Measurements from ENCODE around the gene GRHPR. TPM values are rescaled to one million over a fixed set of nuclear protein-coding genes. Genes with fewer than 3 reads are reported as not detected.
A peak's percentile ranks its signal among the peaks of the same experiment; 100 is the strongest.

Gene GRHPR
- total and polyA plus RNA-seq, 2 experiments from 2014 or later = 252 to 376 TPM

DNA sequence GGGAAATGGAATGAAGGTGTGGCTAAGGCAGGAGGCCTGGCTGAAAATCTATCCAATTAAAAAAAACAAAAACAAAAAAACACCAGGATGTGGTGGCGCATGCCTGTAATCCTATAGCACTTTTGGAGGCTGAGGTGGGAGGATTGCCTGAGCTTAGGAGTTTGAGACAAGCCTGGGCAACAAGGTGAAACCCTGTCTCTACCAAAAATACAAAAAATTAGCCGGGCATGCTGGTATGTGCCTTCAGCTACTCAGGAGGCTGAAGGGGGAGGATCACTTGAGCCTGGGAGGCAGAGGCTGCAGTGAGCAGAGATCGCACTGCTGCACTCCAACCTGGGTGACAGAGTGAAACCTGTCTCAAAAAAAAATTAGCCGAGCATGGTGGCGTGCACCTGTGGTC is 21.1 kb downstream of the GRHPR start:
- Histone ChIP-seq H3K9me3 (ENCODE audit: low read depth) (no peaks in the 10 kb centered on the region), H3K27ac (no peak overlapping the region), H3K27me3 (no peaks in the 10 kb centered on the region), H3K36me3 (peaks cover 20% of the 10 kb centered on the region), H3K4me3 (no peak overlapping the region), H3K4me1 (ENCODE audit: low read depth) (peaks cover 16% of the 10 kb centered on the region)
- TF ChIP-seq, protein P1, sequence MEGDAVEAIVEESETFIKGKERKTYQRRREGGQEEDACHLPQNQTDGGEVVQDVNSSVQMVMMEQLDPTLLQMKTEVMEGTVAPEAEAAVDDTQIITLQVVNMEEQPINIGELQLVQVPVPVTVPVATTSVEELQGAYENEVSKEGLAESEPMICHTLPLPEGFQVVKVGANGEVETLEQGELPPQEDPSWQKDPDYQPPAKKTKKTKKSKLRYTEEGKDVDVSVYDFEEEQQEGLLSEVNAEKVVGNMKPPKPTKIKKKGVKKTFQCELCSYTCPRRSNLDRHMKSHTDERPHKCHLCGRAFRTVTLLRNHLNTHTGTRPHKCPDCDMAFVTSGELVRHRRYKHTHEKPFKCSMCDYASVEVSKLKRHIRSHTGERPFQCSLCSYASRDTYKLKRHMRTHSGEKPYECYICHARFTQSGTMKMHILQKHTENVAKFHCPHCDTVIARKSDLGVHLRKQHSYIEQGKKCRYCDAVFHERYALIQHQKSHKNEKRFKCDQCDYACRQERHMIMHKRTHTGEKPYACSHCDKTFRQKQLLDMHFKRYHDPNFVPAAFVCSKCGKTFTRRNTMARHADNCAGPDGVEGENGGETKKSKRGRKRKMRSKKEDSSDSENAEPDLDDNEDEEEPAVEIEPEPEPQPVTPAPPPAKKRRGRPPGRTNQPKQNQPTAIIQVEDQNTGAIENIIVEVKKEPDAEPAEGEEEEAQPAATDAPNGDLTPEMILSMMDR (IDR thresholded peaks at IDR 0.05; ENCODE audit: low read depth, low read length) = no peak
- DNase-seq (ENCODE audit: low read depth in 1 of 2, low spot score in 1 of 2) = no peak

DNA sequence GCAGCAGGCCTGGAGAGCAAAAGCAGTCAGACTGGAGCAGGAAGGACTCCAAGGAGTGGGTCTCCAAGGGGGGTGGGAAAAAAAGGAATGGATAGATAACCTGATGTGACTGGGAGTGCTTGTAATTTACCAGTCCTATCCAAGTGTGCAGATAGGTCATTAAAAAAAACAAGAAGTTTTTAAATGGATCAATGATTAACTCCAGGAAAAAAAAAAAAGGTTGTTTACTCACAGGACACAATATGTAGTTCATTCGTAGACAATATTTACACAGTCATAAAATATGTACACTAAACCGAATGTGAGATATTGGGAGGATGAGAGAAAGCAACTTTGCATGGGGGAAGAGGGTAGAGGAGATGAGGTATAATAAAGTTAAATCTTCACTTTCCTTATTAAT is 22.4 kb downstream of the GRHPR start:
- TF ChIP-seq, protein P1 (IDR thresholded peaks at IDR 0.05; ENCODE audit: low read depth, low read length) = no peak
- Histone ChIP-seq H3K4me3 (no peak overlapping the region), H3K4me1 (ENCODE audit: low read depth) (peaks cover 8% of the 10 kb centered on the region), H3K9me3 (ENCODE audit: low read depth) (no peaks in the 10 kb centered on the region), H3K27ac (no peak overlapping the region), H3K27me3 (no peaks in the 10 kb centered on the region), H3K36me3 (peaks cover 13% of the 10 kb centered on the region)
- DNase-seq (ENCODE audit: low read depth in 1 of 2, low spot score in 1 of 2) = no peak

DNA sequence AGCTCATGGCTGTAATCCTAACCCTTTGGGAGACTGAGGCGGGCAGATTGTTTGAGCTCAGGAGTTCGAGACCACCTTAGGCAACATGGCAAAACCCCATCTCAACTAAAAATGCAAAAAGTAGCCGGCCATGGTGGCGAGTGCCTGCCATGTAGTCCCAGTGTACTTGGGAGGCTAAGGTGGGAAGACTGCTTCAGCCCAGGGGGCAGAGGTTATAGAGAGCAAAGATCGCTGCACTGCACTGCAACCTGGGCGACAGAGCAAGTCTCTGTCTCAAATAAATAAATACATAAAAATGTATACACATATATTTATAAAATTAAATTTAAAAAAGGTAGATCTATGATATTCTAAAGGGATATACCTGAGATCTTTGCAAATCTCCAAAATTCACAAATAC is 23.3 kb downstream of the GRHPR start:
- Histone ChIP-seq H3K27ac (no peak overlapping the region), H3K4me1 (ENCODE audit: low read depth) (peaks cover 4% of the 10 kb centered on the region), H3K27me3 (no peaks in the 10 kb centered on the region), H3K4me3 (no peak overlapping the region), H3K36me3 (peaks cover 14% of the 10 kb centered on the region), H3K9me3 (ENCODE audit: low read depth) (no peaks in the 10 kb centered on the region)
- DNase-seq (ENCODE audit: low read depth in 1 of 2, low spot score in 1 of 2) = no peak
- TF ChIP-seq, protein P1 (IDR thresholded peaks at IDR 0.05; ENCODE audit: low read depth, low read length) = no peak

DNA sequence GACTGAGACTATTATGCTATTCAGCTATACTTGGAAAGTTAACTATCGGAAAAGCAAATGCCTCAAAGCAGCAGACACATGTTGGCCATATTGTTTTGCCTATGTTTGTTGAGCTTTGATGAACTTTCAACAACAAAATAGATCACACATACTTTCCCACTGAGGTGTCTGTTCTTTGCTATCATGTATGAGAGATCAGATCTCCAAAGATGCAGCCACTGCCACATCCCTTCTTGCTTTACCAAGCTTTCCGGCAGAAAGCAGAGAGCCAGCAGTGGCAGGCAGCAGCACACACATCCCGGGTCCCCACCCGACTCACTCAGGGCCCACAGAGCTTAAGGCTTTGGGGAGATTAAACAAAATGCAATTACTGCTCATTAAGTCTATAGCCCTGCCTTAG is 23.9 kb downstream of the GRHPR start:
- DNase-seq (ENCODE audit: low read depth in 1 of 2, low spot score in 1 of 2) = no peak
- peaks cover 14% of the 10 kb centered on the region for H3K36me3 ChIP-seq
- no peak overlapping the region for H3K4me3 ChIP-seq
- TF ChIP-seq, protein P1 (IDR thresholded peaks at IDR 0.05; ENCODE audit: low read depth, low read length) = no peak
- peaks cover 4% of the 10 kb centered on the region for H3K4me1 ChIP-seq (ENCODE audit: low read depth)
- no peaks in the 10 kb centered on the region for H3K9me3 ChIP-seq (ENCODE audit: low read depth)
- no peaks in the 10 kb centered on the region for H3K27me3 ChIP-seq
- peak overlapping the region; percentile 57 for H3K27ac ChIP-seq

DNA sequence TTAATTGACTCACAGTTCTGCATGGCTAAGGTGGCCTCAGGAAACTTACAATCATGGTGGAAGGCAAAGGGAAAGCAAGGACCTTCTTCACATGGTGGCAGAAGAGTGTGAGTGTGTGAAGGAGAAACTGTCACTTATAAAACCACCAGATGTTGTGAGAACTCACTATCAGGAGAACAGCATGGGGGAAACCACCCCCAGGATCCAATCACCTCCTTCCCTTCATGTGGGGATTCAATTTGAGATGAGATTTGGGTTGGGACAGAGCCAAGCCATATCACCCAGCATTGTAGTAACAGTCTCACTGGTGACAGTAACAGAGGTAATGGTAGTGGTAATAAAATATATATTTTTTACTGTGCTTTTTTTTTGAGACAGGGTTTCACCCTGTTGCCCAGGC is 24.6 kb downstream of the GRHPR start:
- peaks cover 1% of the 10 kb centered on the region for H3K4me1 ChIP-seq (ENCODE audit: low read depth)
- H3K4me3 ChIP-seq = no peak overlapping the region
- TF ChIP-seq, protein P1 (IDR thresholded peaks at IDR 0.05; ENCODE audit: low read depth, low read length) = no peak

More for the DNA sequence above, 24.6 kb downstream of the GRHPR start:
- H3K27me3 ChIP-seq = no peaks in the 10 kb centered on the region
- DNase-seq (ENCODE audit: low read depth in 1 of 2, low spot score in 1 of 2) = no peak
- H3K9me3 ChIP-seq (ENCODE audit: low read depth) = no peaks in the 10 kb centered on the region
- H3K36me3 ChIP-seq = peaks cover 10% of the 10 kb centered on the region
- no peak overlapping the region for H3K27ac ChIP-seq

Data from cardiac muscle cell (in vitro differentiated cells and primary cell).